NOMO-1 treated with DMSO at 0.1 percent for 48 hours (cell line): ENCODE data around the gene CNDP2.

ENCODE experiments used
- DNase-seq: peaks from one replicate; lab custom pipeline; 2025; ENCODE audit not compliant: unreplicated experiment; lab: John Stamatoyannopoulos, UW

CNDP2 gene

DNA sequence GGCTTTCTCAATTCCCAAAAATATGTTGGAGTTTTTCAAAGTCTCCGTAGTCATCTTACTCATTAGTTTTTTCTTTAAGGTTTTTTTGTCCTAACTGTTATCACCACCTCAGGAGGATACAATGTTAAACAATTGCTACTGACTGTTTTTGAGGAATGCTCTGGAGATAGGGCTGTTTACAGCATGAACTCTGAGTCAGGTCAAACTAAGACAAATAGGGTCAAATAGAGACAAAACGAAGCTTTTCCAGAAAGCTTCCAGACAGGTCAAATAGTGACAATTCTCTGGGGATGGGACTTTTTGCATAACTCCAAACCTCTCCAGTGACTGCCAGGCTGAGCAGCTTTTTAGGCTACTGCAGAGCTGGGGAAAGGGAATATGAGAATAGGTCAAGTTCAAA lies 23.9 kb upstream of the CNDP2 start:
- no peak for DNase-seq

DNA sequence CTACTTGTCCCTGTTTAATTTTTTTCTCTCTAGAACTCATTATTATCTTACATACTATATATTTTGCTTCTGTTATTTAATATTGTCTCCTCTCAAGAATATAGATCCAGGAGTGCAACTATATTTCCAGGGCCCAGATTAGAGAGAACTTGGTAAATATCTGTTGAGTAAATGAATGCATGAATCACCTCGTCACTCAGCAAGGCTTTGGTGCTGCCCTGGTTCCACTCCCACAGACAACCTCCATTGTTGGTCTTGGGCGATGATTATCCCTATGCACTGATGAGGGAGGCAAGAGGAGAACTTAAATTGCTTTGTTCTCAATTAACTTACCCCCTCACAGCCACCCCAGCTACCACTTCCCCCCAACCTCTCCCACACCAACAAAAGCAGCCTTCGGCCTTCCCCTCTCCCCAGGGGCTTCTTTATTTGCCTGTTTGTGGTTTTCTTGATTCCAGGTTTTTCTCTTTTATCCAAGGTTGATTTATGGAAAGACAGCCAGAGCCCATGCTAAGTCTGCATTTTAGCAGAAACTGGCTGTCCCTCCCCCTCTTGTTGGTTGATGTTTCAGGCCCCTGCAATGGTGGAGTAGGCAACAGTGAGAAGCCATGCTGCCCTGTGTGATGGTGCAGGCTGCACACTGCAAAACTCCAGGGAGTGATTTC lies 22.1 kb upstream of the CNDP2 start:
- no peak for DNase-seq

- DNase-seq = no peak
Observed at GRCh38 chr18:74476140-74476539, 20.0 kb upstream of the CNDP2 start.

DNA sequence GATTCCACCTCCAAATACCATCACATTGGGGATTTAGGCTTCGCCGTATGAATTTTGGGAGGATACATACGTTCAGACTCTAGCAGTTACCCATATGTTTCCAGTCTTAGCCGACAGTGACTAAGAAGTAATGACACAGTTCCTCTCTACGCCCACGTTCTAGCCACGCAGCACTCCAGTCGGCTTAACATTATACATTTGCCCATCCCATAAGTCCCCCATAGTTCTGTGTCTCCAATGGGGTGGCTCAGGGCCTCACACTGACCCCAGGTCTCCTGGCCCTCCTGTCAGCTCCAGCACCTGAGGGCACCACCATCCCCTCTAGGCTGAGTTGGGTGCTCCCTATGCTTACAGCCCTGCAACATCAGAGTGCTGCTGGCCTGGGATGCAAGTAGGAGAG lies 18.4 kb upstream of the CNDP2 start:
- no peak for DNase-seq

DNA sequence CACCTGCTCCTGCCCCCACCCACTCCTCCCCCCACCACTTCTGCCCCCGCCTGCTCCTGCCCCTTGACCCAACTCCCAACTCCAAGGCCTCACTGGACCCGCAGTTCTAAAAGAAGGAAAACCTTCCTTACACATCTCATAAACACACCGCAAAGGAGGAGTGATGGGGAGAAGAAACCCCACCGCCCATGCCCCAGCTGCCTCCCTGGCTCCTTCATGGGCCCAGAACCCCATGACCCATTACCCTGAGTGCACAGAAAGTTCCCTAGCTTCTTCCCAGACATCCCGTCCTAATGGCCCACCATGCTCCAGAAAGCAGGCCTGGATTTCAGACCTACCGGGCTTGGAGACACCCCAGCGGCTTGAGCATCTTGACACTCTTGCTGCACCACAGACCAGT lies 17.8 kb upstream of the CNDP2 start:
- DNase-seq = no peak

GRCh38 chr18:74478880-74479279 lies 17.3 kb upstream of the CNDP2 start:
- DNase-seq = peak; percentile 64

DNA sequence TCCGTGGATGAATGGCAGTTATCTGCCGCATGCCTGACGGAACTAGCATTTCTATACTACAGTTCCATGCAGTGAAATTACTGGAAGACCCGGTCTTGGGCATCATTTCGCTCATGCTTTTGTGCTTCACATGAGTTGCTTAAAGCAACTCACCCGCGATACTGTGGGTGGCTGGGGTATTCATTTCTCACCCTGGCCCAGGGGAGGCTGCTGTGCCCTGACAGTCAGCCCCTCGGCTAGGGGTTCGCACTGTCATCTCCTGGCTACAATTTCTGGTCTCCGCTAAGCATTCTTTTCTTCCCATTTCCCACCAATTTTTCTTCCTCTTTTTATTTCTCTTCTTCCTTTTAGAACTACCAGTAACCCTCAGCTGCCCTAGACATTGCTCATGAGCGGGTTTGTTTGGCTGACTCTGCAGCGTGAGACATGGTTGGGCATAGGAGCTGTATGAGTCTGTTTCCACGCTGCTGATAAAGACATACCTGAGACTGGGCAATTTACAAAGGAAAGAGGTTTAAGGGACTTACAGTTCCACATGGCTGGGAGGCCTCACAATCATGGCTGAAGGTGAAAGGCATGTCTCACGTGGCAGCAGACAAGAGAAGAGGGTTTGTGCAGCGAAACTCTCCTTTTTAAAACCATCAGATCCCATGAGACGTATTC lies 16.5 kb upstream of the CNDP2 start:
- DNase-seq = peak; percentile 20

GRCh38 chr18:74480149-74480651 lies 16.0 kb upstream of the CNDP2 start:
- no peak for DNase-seq

DNA sequence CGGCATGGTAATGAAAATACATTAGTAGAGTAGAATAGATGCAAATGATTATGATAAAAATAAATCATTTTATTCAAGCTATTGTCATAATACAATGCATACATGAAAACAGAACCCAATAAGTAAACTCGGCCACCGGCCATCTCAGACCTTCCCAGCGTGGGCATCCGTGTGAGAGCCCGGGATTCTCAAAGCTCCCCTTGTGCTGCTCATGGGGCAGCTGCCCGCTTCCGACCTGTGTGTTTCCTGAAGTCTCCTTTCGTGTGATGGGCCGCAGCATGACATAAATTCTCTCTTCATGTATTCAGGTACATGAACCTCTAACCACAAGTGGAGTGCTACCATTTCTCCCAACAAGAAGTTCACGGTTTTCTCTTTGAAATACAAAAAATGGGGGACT lies 13.5 kb upstream of the CNDP2 start:
- no peak for DNase-seq

DNA sequence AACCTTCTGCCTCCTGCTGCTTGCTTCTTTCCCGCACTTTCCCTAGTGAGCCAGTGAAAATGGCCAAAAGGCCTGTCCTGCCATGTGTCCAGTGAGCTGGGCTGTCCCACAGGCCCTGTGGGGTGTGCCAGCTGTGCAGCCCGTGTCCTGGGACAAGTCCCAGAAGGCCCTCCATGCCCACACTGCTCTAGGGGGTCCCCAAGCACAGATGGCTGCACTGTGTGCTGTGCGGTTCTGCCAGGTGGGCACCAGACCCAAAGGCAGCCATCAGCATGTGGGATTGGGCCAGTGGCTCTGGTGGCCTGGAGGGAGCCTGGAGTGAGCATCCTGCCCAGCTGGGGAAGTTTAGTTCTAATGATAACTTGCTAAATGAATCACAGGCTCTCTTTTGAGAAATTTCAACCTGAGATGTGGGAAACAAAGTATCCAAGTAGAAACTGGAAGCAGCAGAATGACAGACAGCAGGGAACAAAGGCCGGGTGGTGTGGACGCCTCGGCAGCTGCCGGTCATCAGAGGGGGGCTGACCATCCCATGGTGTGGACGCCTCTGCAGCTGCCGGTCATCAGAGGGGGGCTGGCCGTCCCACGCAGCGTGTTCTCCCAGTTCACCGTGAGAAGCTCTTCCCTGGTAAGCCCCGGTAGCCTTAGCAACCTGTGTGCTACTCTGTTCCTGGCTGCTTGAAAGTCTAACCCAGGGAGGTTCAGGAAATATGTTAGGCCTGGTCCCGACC lies 9.9 kb upstream of the CNDP2 start:
- DNase-seq = no peak

GRCh38 chr18:74488354-74488753 lies 7.8 kb upstream of the CNDP2 start:
- DNase-seq = no peak

DNA sequence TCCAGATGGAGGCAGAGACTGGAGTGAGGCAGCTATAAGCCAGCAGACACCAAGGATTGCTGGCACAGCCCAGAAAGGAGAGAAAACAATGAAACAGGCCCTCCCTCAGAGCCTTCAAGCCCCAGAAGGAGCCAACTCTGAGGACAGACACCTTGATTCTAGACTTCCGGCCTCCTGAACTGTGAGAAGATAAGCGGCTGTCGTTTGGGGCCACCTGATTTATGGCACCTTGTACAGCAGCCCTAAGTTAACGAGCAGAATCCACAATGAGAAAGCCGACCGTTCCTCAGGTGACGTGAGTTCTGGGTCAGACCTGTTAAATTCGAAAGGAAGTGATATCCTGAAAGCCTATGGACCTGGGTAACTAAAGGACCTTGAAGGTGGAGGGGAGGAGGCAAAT lies 7.3 kb upstream of the CNDP2 start:
- no peak for DNase-seq

- no peak for DNase-seq
Observed at GRCh38 chr18:74489676-74490075, 6.5 kb upstream of the CNDP2 start.

DNA sequence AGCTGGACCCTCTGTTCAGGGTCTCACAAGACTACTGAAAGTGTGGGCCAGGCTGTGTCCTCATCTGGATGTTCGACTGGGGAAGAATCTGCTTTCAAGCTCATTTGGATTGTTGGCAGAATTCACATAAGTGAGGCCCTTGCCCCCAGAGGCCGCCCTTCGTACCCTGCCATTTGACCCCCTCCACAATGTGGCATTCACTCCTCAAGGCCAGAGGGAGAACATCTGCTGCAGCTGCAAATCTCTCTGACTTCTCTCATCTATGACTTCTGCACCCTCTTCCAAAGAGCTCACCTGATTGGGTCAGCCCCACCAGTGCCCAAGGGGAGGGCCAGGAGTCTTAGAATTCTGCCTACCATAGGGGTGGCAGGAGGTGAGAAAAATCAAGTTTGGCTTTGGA lies 3.9 kb upstream of the CNDP2 start:
- no peak for DNase-seq

DNA sequence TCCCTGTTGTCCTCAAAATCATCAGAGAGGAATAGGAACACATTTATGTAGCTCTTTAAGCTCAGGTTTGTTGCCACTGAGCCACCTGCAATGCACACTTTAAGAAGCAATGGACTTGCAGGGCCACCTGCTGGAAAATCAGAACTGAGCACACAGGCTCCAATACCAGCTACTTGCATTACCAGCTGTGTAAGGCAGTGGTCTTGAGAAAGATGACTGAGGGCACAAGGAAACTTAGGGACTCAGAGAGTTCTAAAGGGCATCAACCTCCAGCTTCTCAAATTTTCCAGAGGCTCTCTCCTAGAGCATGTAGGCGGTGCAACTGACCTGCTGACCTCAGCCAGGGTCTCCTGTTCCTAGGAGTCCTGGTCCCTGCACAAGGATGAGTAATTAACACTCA lies 2.5 kb upstream of the CNDP2 start:
- peak; percentile 69 for DNase-seq

- no peak for DNase-seq
Observed at GRCh38 chr18:74494514-74494913, 1.6 kb upstream of the CNDP2 start.

- peak; percentile 21 for DNase-seq
Observed at GRCh38 chr18:74496508-74497323, 553 bp downstream of the CNDP2 start.

GRCh38 chr18:74497324-74497676 lies 1.1 kb downstream of the CNDP2 start:
- DNase-seq = no peak

- peak; percentile 52 for DNase-seq
Observed at GRCh38 chr18:74497778-74498177, 1.6 kb downstream of the CNDP2 start.

DNA sequence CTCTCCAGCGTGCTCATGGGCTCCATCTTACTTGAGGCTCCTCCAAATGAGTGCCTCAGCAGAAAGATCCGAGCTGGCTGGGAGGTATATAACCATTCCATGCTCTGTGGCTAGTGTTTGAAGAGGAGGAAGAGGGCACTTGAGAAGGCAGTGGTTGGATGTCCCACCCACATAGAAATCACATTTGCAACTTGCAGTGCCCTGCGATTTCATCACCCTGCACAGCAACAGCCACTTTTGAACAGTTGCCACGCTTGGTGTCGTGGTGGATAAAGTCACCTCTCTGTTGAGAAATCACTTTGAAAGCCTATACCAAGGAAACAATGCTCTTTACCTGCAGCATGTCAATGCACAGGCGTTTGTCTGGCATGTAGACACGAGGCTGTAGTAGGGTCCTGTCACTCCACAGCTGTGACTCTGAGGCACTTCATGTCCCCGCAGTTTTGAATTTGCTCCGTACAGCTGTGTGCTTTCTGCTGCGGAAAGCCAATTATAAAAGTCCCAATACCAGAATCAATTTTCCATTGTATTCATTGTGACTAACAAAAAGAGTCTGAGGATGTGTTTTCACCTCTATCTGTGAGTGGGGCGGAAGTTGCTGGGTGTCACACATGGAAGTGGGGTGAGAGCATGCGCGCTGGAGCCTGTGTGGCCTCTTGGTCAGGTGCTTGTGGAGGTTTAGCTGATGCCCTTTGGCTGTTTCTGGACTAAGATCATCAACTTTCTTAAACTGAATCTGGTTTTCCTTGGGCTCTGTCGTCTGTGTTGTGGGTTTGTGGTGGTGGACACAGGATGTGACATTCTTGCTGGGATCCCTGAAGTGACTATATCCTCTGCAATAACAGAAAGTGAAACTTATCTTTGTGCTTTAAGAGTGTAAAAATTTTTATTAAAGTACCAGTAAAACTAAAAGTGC lies 2.8 kb downstream of the CNDP2 start:
- peak; percentile 69 for DNase-seq
